RWPE2 (cell line): ENCODE measurements around the gene LRP4.
A peak's percentile ranks its signal among the peaks of the same experiment; 100 is the strongest.

Experiments
- ATAC-seq: fragments of 200-7000 bp; cut with Tn5 transposase; 3 replicates; pipeline ENCODE4 v1.9.1; 2021; ENCODE audit warnings: low read depth
- DNase-seq: peaks from one replicate; pipeline ENCODE4 v3.0.0-alpha.2; 2020; ENCODE audit warnings: low spot score
- H3K27ac ChIP-seq: fragments of 450-650 bp; 2 replicates; pipeline ENCODE4 v1.5.1; 2017; ENCODE audit warnings: mild to moderate bottlenecking; ENCODE audit not compliant: poor library complexity, severe bottlenecking
- H3K27me3 ChIP-seq: fragments of 250-450 bp; sonication (Bioruptor Pico); 2 replicates; pipeline ENCODE4 v1.5.1; 2021; ENCODE audit warnings: mild to moderate bottlenecking, moderate library complexity; ENCODE audit not compliant: insufficient read depth, poor library complexity, severe bottlenecking
- H3K36me3 ChIP-seq: fragments of 250-450 bp; sonication (Bioruptor Pico); 2 replicates; pipeline ENCODE4 v1.5.1; 2020; ENCODE audit warnings: low read depth, mild to moderate bottlenecking, moderate library complexity
- H3K4me1 ChIP-seq: fragments of 250-450 bp; sonication (Bioruptor Pico); 2 replicates; pipeline ENCODE4 v1.5.1; 2021; ENCODE audit warnings: mild to moderate bottlenecking, moderate library complexity; ENCODE audit not compliant: insufficient read depth, poor library complexity, severe bottlenecking
- H3K4me3 ChIP-seq: fragments of 250-450 bp; sonication (Bioruptor Pico); 2 replicates; pipeline ENCODE4 v1.5.1; 2021; ENCODE audit warnings: mild to moderate bottlenecking, moderate library complexity; ENCODE audit not compliant: severe bottlenecking
- H3K9me3 ChIP-seq: fragments of 250-450 bp; sonication (Bioruptor Pico); 2 replicates; pipeline ENCODE4 v1.5.1; 2021; ENCODE audit warnings: mild to moderate bottlenecking, moderate library complexity; ENCODE audit not compliant: severe bottlenecking
- CTCF ChIP-seq: fragments of 450-650 bp; IDR thresholded peaks from one replicate; pipeline ENCODE4 v1.5.1; 2017; ENCODE audit warnings: mild to moderate bottlenecking, moderate library complexity; ENCODE audit not compliant: poor library complexity, severe bottlenecking

Gene LRP4

GRCh38 chr11:46916286-46917108, 1.9 kb downstream of the LRP4 start:
- TF ChIP-seq CTCF: no peak
- Histone ChIP-seq H3K27me3 (no peaks in the 10 kb centered on the region), H3K4me1 (peaks cover 22% of the 10 kb centered on the region), H3K9me3 (no peaks in the 10 kb centered on the region), H3K36me3 (no peaks in the 10 kb centered on the region), H3K4me3 (peak overlapping the region; percentile 81), H3K27ac (peak overlapping the region; percentile 56)
- peak; percentile 82 for ATAC-seq
- DNase-seq: peak; percentile 75

- ATAC-seq: no peak
- no peak for TF ChIP-seq CTCF
- H3K27me3 ChIP-seq: no peaks in the 10 kb centered on the region
Measured at GRCh38 chr11:46914910-46915309, 3.4 kb downstream of the LRP4 start.

GRCh38 chr11:46914363-46914762, 4.0 kb downstream of the LRP4 start:
- peak; percentile 24; the same call in 2 of the 3 replicates for ATAC-seq

More at GRCh38 chr11:46914910-46915309, 3.4 kb downstream of the LRP4 start:
- DNase-seq: no peak
- Histone ChIP-seq H3K27ac (no peak overlapping the region), H3K9me3 (no peaks in the 10 kb centered on the region), H3K4me1 (peaks cover 22% of the 10 kb centered on the region), H3K4me3 (no peak overlapping the region), H3K36me3 (no peaks in the 10 kb centered on the region)

GRCh38 chr11:46913484-46913883, 4.9 kb downstream of the LRP4 start:
- Histone ChIP-seq H3K4me1 (peaks cover 22% of the 10 kb centered on the region), H3K27ac (no peak overlapping the region), H3K27me3 (no peaks in the 10 kb centered on the region), H3K9me3 (no peaks in the 10 kb centered on the region), H3K36me3 (no peaks in the 10 kb centered on the region), H3K4me3 (no peak overlapping the region)
- DNase-seq (no peak), ATAC-seq (no peak)
- no peak for TF ChIP-seq CTCF

More at GRCh38 chr11:46914363-46914762, 4.0 kb downstream of the LRP4 start:
- TF ChIP-seq CTCF: no peak
- Histone ChIP-seq H3K4me1 (peaks cover 22% of the 10 kb centered on the region), H3K4me3 (no peak overlapping the region), H3K36me3 (no peaks in the 10 kb centered on the region), H3K27ac (no peak overlapping the region), H3K9me3 (no peaks in the 10 kb centered on the region), H3K27me3 (no peaks in the 10 kb centered on the region)
- no peak for DNase-seq

- DNase-seq: no peak
Measured at GRCh38 chr11:46912526-46913150, 5.7 kb downstream of the LRP4 start.

More at GRCh38 chr11:46912526-46913150, 5.7 kb downstream of the LRP4 start:
- TF ChIP-seq CTCF: no peak
- H3K27me3 ChIP-seq: no peaks in the 10 kb centered on the region
- no peaks in the 10 kb centered on the region for H3K36me3 ChIP-seq
- H3K4me3 ChIP-seq: no peak overlapping the region
- H3K27ac ChIP-seq: peak overlapping the region; percentile 1
- H3K9me3 ChIP-seq: no peaks in the 10 kb centered on the region
- H3K4me1 ChIP-seq: peaks cover 22% of the 10 kb centered on the region
- peak; percentile 24; the same call in 2 of the 3 replicates for ATAC-seq
